Superior temporal gyrus (tissue), 1 donor: ENCODE measurements around the gene MRC1.

Experiments
- DNase-seq: peaks from one replicate; pipeline ENCODE4 v3.0.0-alpha.2; 2016; ENCODE audit errors: extremely low spot score

MRC1 gene

GRCh38 chr10:17847585-17848296 is 38.6 kb downstream of the MRC1 start:
- peak; percentile 82 for DNase-seq

- DNase-seq = no peak
Observed at GRCh38 chr10:17848646-17849045, 39.5 kb downstream of the MRC1 start.

GRCh38 chr10:17850501-17850900 is 41.4 kb downstream of the MRC1 start:
- no peak for DNase-seq

GRCh38 chr10:17851611-17852010 is 42.5 kb downstream of the MRC1 start:
- peak; percentile 49 for DNase-seq

GRCh38 chr10:17854044-17854652 is 45.0 kb downstream of the MRC1 start:
- no peak for DNase-seq

GRCh38 chr10:17857040-17857439 is 47.9 kb downstream of the MRC1 start:
- DNase-seq = no peak

- DNase-seq = no peak
Observed at GRCh38 chr10:17859492-17860156, 50.5 kb downstream of the MRC1 start.

GRCh38 chr10:17861760-17862159 is 52.6 kb downstream of the MRC1 start:
- no peak for DNase-seq

GRCh38 chr10:17865351-17865750 is 56.2 kb downstream of the MRC1 start:
- no peak for DNase-seq

- DNase-seq = no peak
Observed at GRCh38 chr10:17866346-17866745, 57.2 kb downstream of the MRC1 start.

- DNase-seq = no peak
Observed at GRCh38 chr10:17867056-17867455, 57.9 kb downstream of the MRC1 start.

GRCh38 chr10:17871036-17871435 is 61.9 kb downstream of the MRC1 start:
- no peak for DNase-seq

- no peak for DNase-seq
Observed at GRCh38 chr10:17872191-17873091, 63.3 kb downstream of the MRC1 start.

- DNase-seq = no peak
Observed at GRCh38 chr10:17873946-17874345, 64.8 kb downstream of the MRC1 start.

GRCh38 chr10:17877121-17877520 is 68.0 kb downstream of the MRC1 start:
- no peak for DNase-seq

- DNase-seq = no peak
Observed at GRCh38 chr10:17878896-17879295, 69.7 kb downstream of the MRC1 start.

GRCh38 chr10:17880601-17881000 is 71.5 kb downstream of the MRC1 start:
- DNase-seq = no peak

GRCh38 chr10:17882557-17882956 is 73.4 kb downstream of the MRC1 start:
- peak; percentile 43 for DNase-seq

GRCh38 chr10:17883621-17884020 is 74.5 kb downstream of the MRC1 start:
- DNase-seq = no peak

GRCh38 chr10:17888189-17888588 is 79.0 kb downstream of the MRC1 start:
- no peak for DNase-seq

- DNase-seq = no peak
Observed at GRCh38 chr10:17891435-17891834, 82.3 kb downstream of the MRC1 start.

- no peak for DNase-seq
Observed at GRCh38 chr10:17904564-17904963, 95.4 kb downstream of the MRC1 start.
